NCI-H510A (cell line): ENCODE measurements around the gene NPAS3.

ENCODE experiments used
- DNase-seq: peaks from one replicate; lab custom pipeline; 2025; lab: John Stamatoyannopoulos, UW

Gene NPAS3

DNA sequence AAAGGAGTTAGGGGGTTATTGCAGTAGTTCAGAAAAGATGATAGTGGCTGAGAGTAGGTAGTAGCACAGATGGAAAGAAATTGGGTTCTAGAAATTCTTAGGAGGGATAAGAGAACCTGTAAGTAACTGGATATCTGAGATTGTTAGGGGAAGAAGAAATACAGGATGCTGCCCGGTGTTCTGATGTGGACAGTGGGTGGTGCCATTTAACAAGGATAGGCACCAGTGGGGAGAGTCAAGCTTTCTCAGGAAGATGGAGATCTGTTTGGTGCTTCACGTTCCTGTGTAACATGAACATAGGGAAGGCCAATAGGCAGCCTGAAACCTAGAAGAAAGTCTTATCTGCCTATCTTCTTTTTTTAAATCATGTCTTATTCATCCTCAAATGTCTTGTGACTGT is 245.9 kb downstream of the NPAS3 start:
- DNase-seq, result no peak

DNA sequence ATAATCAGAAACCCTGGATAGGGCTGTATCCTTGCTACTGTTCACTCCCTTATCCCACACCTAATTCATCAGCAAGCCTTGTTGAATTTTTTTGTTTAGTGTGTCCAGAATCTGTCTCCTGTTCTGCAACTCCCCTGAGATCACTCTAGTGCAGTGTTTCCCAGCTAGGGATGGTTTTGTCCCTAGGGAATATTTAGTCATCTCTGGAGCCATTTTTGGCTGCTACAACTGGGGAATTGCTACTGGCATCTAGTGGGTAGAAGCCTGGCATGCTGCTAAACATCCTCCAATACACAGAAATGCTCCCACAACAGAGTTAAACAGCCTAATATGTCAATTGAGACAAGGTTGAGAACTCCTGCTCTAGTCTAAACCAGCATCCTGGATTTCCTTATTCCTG is 248.0 kb downstream of the NPAS3 start:
- no peak for DNase-seq

GRCh38 chr14:33188880-33189279 is 250.2 kb downstream of the NPAS3 start:
- DNase-seq, result no peak

DNA sequence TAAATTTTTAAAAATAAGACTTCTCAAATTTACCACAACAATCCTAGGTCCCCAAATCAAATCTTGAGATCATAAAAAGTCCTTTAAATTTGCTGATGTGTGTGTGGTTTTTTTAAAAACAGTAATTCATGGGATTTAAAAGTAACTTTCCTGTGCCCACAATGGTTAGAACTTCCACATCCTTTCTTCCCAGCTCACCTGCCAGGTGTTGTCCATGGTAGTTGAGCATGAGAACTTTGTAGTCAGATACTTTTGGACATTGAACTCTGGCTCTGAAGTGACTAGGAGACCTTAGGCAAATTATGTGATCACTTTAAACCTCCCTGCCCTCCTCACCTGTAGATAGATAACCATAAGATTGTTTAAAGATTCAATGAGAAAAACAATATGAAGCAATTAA is 253.2 kb downstream of the NPAS3 start:
- no peak for DNase-seq

- DNase-seq, result no peak
Observed at GRCh38 chr14:33194551-33194950, 255.9 kb downstream of the NPAS3 start.

DNA sequence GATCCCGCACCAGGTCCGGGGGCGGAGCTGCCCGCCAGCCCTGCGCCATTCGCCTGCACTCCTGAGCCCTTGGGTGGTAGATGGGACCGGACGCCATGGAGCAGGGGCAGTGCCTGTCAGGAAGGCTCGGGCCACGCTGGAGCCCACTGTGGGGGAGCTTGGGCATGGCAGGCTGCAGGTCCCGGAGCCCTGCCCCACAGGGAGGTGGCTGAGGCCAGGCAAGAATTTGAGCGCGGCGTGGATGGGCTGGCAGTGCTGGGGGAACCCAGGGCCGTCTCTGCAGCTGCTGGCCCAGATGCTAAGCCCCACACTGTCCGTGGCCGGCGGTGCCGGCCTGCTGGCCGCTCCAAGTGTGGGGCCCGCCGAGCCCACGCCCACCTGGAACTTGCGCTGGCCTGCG is 260.0 kb downstream of the NPAS3 start:
- DNase-seq, result no peak

DNA sequence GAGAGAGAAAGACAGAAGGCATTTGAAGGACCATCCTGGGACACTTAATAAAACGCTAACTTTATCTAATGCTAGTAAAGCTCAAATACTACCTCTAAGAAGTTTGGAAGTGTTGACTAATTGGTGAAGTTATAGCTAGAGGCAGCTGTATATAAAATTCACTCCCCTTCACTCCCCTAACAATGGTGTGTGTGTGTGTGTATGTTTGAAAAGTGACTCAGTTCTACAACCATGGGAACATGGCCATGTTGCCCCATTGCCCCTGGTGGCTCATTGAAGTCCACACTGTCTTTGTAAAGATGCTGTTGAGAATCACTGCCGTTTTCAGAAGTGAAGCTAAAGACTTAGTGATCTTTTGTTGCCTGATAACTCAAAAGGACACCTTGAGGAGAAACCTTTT is 262.4 kb downstream of the NPAS3 start:
- DNase-seq, result no peak

DNA sequence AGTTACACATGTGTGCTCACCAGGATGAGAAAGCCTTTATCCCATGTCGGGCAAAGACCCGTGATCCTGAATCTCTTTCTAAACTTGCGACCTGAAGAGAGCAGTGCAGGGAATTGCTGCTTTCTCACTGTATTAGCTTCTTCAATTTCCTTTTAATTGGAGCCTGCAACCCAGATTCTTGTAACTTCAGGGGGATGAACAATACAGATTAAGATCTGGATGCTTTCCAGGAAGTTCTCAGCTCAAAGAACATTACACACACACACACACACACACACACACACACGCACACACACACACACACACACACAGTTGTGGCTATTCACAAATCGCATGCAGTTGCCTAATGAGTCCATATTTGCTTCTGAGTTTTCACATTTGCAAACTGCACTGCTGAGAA is 268.3 kb downstream of the NPAS3 start:
- DNase-seq, result no peak

- no peak for DNase-seq
Observed at GRCh38 chr14:33207467-33208017, 268.9 kb downstream of the NPAS3 start.

GRCh38 chr14:33210311-33210710 is 271.6 kb downstream of the NPAS3 start:
- no peak for DNase-seq

- DNase-seq, result no peak
Observed at GRCh38 chr14:33218026-33218425, 279.3 kb downstream of the NPAS3 start.

- DNase-seq, result no peak
Observed at GRCh38 chr14:33219957-33220356, 281.3 kb downstream of the NPAS3 start.

- no peak for DNase-seq
Observed at GRCh38 chr14:33229269-33229929, 290.7 kb downstream of the NPAS3 start.

- no peak for DNase-seq
Observed at GRCh38 chr14:33230021-33230420, 291.3 kb downstream of the NPAS3 start.

- DNase-seq, result no peak
Observed at GRCh38 chr14:33232031-33232430, 293.4 kb downstream of the NPAS3 start.

DNA sequence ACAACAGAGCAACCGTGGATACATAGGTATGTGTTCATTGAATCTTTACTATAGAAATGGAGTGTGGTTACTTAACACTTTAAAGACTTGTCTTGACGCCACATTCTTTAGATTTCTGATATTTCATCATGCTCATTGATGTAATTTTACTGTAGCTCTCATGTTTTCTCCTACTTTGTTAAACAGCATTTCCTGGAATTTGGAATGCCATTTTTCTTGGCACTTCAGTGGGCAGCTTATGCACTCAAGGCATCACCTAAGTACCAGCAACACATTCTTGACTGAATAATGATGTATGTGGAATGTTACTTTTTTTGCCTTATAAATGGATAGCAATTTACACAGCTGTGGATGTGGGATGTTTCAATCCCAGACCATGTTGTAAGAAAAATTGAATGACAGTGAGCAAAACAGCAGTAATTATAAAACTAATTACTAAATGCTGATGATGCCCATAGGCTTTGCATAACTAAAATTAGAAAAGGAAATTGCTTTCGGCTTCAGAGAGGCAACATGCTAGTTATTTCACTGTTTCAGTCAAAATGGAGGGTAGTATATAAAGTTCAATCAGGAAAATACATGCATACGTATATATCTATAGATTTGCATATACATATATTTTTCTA is 298.5 kb downstream of the NPAS3 start:
- DNase-seq, result no peak

- no peak for DNase-seq
Observed at GRCh38 chr14:33239465-33239864, 300.8 kb downstream of the NPAS3 start.

DNA sequence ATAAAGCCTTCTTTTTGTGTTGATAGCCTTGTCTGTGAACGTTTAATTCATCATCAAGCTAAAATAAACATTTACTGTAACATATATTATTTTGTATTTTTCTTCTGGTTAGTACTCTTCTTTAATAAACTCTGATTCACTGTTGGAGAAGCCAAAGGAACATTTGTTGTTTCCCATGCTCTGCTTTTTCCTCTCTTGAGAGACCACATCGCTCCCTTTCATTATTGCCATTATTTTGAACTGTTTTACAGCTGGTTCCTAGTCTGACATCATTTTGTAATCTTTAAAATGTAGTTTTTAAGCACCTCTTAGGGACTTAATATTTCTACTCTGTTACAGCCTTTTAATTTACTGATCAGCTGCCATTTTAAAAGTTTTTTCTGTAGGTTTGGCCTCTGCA is 301.8 kb downstream of the NPAS3 start:
- no peak for DNase-seq

DNA sequence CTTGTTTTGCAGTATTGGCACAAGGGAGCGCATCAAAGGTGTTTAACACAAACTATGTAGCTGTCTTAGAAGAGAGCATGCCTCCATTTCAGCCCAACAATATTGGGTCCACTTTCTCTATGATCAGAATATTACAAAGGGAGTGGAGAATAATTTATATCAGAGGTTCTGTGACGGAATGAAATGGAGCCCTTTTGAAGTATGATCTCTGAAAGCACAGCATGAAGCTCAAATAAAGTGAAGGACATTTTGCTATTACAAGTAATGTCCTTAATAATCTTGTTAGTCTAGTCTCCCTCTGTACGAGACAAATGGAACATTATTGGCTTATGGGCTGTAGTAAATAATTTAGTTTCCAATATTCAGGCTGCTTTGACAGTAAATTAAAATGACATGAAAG is 302.7 kb downstream of the NPAS3 start:
- no peak for DNase-seq

DNA sequence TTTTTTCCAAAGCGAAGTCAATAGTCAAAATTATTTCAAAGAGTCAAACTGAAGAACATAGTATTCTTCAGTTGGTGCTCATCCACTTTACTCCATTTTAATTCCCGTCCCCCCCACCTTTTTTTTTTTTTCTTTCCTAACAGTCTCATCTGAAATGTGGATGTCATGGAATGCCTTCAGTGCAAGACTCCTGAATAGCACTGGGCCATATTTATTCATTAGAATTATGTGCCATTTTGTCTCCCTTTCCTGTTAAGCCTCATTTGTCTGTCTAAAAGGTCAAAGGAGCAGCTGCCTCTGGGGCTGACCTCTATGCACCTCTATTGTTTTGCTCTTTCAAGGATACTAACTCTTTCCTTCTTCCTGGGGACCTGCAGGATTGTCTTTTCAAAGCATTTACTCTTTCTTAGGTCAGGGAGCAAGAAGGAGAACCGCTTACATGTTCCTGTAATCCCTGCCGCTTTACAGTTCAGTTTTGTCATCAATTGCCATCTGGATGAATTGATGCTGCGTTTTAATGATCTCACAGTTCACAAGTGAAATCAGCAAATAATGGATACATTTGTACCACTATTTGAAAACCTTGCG is 310.6 kb downstream of the NPAS3 start:
- DNase-seq, result no peak

DNA sequence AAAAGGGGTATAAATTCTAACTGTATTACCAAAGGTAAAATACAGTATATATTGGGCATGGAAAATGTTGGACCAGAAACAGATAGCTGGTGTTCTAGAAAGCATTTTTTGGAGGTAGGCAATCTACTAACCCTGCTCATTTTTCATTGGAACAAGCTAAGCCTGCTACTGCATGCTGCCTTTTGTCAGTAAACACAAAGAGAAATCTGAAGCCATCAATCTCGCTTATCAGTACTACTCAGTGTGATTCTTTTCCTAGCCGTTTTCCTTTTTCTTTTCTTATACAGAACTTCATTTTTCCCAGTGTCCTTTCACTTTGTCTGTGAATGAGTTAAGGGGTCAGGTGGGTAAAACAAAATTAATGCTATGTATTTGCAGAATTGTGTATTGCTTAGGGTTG is 312.3 kb downstream of the NPAS3 start:
- no peak for DNase-seq

GRCh38 chr14:33254342-33254741 is 315.7 kb downstream of the NPAS3 start:
- DNase-seq, result no peak

DNA sequence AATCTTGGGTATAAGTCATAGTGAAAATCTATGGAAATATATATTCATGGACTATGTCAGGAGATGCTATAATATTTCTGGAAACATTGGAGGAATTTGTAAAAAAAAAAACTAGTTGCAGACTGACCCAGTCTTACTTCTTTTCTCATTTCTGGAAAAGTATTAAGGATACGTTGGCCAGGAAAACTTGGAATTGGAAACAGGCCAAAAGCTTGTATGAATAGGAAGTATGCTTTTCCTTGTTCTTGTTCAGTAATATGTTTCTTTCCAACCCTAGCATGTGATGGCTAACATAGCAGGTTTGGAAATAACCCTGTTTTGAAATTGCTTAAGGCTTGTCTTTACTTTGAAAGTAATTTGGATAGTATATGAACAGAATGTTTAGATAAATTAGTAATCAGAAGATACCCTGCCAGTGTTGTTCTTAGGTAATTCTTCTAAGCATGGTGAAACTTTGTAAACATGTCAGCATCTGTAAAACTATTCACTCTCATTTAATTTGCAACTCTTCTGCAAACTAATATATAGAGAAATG is 316.2 kb downstream of the NPAS3 start:
- DNase-seq, result no peak
